ENCODE results near the gene NAXD.

DNA sequence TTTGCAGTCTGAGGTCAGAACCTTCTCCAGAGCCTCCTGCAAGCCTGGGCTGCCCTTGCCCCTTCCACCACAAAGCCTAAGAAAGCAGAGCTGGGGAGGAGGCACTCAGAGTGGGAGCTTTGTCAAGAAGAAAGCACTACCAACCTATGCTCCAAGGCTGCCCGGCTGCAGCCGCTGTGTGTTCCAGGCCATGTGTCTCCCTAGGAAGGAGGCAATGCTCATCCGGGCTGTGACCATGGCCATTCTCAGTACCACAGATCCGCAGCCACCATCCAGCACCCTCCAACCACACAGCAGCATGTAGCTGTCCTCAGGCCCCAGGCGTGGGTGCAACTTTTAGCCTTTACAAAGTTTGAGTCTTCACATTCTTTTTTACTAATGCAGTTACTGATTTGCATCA lies 68.6 kb downstream of the NAXD start:
- no peak for TF ChIP-seq JUNB (IDR thresholded peaks at IDR 0.05; ENCODE audit: unreplicated experiment)
- TF ChIP-seq, protein P1, sequence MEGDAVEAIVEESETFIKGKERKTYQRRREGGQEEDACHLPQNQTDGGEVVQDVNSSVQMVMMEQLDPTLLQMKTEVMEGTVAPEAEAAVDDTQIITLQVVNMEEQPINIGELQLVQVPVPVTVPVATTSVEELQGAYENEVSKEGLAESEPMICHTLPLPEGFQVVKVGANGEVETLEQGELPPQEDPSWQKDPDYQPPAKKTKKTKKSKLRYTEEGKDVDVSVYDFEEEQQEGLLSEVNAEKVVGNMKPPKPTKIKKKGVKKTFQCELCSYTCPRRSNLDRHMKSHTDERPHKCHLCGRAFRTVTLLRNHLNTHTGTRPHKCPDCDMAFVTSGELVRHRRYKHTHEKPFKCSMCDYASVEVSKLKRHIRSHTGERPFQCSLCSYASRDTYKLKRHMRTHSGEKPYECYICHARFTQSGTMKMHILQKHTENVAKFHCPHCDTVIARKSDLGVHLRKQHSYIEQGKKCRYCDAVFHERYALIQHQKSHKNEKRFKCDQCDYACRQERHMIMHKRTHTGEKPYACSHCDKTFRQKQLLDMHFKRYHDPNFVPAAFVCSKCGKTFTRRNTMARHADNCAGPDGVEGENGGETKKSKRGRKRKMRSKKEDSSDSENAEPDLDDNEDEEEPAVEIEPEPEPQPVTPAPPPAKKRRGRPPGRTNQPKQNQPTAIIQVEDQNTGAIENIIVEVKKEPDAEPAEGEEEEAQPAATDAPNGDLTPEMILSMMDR (conservative IDR thresholded peaks at IDR 0.05; ENCODE audit: low read depth in 2 of 2) = no peak
- no peak for TF ChIP-seq EZH2 (IDR thresholded peaks at IDR 0.05; ENCODE audit: low read depth, unreplicated experiment)
- TF ChIP-seq EZH2phosphoT487 (IDR thresholded peaks at IDR 0.05; ENCODE audit: unreplicated experiment) = no peak
- no peak for TF ChIP-seq NANOG (IDR thresholded peaks at IDR 0.05; ENCODE audit: borderline replicate concordance)
- TF ChIP-seq, protein P2, sequence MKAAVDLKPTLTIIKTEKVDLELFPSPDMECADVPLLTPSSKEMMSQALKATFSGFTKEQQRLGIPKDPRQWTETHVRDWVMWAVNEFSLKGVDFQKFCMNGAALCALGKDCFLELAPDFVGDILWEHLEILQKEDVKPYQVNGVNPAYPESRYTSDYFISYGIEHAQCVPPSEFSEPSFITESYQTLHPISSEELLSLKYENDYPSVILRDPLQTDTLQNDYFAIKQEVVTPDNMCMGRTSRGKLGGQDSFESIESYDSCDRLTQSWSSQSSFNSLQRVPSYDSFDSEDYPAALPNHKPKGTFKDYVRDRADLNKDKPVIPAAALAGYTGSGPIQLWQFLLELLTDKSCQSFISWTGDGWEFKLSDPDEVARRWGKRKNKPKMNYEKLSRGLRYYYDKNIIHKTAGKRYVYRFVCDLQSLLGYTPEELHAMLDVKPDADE (IDR thresholded peaks at IDR 0.05) = no peak

Measured in GM23338 (cell line).